Measurements from ENCODE around the gene MACO1.
"Not testable (repeated sequence)": the region's sequence is repeated elsewhere in the genome, so short reads cannot be mapped to it uniquely, and the experiment has no call there.

Gene MACO1, protein sequence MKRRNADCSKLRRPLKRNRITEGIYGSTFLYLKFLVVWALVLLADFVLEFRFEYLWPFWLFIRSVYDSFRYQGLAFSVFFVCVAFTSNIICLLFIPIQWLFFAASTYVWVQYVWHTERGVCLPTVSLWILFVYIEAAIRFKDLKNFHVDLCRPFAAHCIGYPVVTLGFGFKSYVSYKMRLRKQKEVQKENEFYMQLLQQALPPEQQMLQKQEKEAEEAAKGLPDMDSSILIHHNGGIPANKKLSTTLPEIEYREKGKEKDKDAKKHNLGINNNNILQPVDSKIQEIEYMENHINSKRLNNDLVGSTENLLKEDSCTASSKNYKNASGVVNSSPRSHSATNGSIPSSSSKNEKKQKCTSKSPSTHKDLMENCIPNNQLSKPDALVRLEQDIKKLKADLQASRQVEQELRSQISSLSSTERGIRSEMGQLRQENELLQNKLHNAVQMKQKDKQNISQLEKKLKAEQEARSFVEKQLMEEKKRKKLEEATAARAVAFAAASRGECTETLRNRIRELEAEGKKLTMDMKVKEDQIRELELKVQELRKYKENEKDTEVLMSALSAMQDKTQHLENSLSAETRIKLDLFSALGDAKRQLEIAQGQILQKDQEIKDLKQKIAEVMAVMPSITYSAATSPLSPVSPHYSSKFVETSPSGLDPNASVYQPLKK

DNA sequence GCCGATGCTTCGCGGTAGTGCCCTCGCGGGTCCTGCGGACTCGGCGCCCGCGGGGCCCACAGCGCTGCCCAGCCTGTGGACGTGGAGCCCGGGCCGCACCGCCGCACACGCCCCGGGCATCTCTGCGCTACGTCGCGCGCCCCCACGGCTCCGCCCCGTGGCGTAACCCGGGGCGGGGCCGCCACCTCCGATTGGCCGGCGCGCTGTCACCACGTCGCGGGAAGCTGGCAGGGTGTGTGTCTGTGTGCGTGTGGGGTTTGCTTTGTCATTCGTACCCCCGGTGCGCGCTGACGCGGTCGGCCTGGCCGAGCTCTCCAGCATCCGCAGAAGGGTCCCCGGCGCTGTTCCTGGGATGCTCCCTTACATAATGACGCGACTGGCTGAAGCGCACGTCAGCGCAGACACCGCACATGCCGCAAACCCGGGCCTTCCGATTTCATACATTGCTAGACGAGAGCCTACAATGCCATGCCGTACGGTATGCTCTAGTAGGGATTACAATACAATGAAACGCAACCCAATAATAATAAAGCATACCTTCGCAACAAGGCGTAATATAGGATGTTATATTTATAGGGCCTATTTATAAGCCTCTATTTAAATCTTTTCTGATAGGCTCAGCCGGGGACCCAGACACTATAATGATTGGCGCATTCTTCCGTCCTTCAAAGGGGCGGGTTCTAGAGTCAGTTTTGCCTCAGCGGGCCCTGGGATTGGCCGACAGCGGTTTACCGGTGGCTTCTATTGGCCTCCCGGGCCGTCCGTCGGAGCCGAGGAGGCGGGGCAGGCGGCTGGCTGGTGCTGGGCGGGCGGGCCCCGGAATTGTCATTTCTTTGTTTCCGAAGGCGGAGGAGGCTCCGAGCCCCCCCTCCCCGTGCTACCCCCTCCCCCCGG lies at the start of gene MACO1:
Gene MACO1 (plus strand): TSS at position 825 of the 894 bp plus-strand sequence. CDS start 202 bp downstream, outside the sequence.
- peak within 1 kb of the TSS; percentile 73 for H3K4me3 ChIP-seq (replicated peaks; ENCODE audit: low read depth, low read length)
- TF ChIP-seq, protein P1, sequence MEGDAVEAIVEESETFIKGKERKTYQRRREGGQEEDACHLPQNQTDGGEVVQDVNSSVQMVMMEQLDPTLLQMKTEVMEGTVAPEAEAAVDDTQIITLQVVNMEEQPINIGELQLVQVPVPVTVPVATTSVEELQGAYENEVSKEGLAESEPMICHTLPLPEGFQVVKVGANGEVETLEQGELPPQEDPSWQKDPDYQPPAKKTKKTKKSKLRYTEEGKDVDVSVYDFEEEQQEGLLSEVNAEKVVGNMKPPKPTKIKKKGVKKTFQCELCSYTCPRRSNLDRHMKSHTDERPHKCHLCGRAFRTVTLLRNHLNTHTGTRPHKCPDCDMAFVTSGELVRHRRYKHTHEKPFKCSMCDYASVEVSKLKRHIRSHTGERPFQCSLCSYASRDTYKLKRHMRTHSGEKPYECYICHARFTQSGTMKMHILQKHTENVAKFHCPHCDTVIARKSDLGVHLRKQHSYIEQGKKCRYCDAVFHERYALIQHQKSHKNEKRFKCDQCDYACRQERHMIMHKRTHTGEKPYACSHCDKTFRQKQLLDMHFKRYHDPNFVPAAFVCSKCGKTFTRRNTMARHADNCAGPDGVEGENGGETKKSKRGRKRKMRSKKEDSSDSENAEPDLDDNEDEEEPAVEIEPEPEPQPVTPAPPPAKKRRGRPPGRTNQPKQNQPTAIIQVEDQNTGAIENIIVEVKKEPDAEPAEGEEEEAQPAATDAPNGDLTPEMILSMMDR (IDR thresholded peaks at IDR 0.05; ENCODE audit: low read length, missing control alignments): no peak
- DNase-seq (ENCODE audit: low read depth): peak; percentile 96

DNA sequence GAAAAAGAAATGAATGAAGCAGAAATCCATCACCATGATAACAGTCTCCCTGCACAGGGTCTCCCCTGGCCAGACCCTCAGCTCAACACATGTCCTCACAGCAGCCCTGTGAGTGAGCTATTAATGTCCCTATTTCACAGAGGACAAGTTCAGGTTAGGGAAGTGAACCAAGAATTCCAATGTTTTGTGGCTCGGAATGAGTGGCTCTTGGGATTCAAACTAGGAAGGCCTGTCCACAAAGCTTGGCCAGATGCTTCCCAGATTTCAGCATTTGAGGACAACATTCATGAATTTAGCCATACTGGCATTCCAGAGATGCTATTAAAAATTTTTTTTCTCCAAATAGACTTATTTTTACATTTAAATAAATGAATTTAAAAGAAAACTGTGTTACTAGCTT lies 48.2 kb upstream of the MACO1 start:
- not testable (repeated sequence) for H3K4me3 ChIP-seq (replicated peaks; ENCODE audit: low read depth, low read length); DNase-seq (ENCODE audit: low read depth)

DNA sequence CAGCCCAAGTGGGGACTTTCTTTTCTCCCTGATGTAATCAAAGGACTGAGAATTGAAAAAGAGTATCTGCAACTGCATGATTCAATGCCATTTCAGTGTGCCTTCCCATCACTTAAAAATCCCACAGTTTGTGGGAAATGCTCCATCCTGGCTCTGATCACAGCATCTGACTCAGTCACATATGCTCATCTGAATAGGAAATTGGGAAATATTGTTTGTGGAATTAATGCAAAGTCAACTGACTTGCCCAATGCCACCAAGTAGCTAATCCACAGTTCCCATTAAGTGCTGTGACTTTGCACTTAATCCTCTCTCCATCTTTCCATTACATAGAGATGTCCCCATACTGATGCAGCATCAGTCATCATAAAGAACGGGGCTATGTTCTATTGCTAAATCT lies 47.6 kb upstream of the MACO1 start:
- DNase-seq (ENCODE audit: low read depth): peak; percentile 79
- H3K4me3 ChIP-seq (replicated peaks; ENCODE audit: low read depth, low read length): not testable (repeated sequence)

DNA sequence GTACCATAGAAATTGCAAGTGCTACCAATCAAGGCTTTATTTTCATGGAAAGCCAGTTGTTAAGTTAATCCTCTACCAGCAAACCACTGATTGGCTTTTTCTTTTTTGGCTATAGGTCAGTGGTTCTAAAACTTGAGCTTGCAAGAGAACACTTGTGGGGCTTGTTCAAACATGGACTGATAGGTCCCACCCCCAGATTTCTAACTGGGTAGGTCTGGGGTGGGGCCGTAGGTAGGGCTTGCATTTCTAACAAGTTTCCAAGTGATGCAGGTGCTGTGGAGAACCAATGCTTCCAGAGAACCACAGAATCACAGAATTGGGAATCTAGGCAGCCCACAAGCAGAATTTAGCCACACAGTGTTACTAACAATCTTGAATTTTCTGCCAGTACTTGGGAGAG lies 46.8 kb upstream of the MACO1 start:
- H3K4me3 ChIP-seq (replicated peaks; ENCODE audit: low read depth, low read length); DNase-seq (ENCODE audit: low read depth): not testable (repeated sequence)

DNA sequence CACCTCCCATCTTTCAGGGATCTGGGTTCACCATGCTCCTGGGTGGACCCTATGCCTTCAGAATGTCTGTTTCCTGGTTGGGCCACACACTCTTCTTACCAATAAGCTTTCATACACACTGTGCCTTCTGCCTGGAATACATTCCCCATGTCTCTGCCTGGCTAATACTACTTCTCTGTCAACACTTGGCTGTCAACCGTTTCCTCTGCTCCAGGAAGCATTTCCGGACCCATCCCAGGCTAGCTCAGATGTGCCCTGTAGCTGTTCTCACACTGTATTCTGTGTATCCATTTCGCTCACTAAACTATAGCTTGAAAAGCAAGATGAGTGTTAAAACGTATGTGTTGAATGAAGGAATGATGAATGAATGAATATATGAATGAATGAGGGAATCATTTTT lies 43.6 kb upstream of the MACO1 start:
- not testable (repeated sequence) for H3K4me3 ChIP-seq (replicated peaks; ENCODE audit: low read depth, low read length)
- DNase-seq (ENCODE audit: low read depth): peak; percentile 35

DNA sequence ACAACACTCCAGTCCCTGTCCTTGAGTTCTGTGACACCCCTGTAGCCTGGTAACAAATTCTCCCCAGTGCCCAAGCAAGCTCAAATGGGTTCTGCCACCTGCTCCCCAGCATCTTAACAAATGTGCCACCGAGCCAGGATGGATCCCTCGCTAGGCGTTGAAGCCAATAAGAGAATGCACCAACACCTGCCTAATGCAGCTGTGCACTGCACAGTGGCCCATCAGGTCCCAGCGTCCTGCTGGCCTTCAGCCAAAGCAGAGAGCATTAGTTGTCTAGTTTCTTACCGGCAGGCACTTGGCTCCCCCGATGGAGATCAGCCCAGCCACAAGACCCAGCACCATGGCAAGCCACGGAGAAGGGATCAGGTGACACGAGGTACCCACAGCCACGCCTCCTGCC lies 42.0 kb upstream of the MACO1 start:
- DNase-seq (ENCODE audit: low read depth); H3K4me3 ChIP-seq (replicated peaks; ENCODE audit: low read depth, low read length): not testable (repeated sequence)

DNA sequence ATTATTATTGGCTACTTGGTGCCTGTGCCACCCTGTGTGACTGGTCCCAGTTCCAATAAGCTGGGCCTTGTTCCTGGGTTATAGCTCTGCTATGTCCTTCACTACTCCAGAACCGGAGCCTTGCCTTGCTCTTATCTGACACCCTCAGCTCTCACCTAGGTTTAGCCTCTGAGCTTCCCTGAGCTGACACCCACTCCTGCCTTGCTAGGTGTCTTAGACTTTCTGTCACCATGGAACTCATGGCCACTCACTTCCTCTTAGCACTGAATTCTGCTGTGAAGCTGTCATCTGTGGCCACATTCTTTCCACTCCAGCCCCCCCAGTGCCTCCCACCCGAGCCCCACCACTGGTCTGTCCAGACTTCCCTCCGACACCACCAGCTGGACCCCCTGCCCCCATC lies 41.0 kb upstream of the MACO1 start:
- DNase-seq (ENCODE audit: low read depth); H3K4me3 ChIP-seq (replicated peaks; ENCODE audit: low read depth, low read length): not testable (repeated sequence)

DNA sequence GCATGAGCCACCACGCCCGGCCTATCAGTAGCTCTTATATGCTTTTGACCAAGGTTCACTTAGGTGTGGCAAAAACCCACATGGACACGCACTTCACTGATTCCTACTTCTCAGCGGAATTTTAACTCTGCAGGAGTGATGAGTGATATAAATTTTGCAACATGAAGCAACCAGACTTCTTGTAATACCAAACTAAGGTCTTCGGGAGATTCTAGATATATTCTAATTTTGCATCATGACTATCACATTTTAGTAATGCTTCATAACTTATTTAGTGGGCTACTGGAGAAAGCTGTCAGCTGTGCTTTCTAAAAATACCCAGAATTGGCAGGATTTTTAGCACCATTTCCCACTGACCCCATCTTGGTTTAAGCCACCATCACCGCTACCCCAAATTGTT lies 37.9 kb upstream of the MACO1 start:
- no peak overlapping the region for H3K4me3 ChIP-seq (replicated peaks; ENCODE audit: low read depth, low read length)
- TF ChIP-seq, protein P1 (IDR thresholded peaks at IDR 0.05; ENCODE audit: low read length, missing control alignments): no peak

DNA sequence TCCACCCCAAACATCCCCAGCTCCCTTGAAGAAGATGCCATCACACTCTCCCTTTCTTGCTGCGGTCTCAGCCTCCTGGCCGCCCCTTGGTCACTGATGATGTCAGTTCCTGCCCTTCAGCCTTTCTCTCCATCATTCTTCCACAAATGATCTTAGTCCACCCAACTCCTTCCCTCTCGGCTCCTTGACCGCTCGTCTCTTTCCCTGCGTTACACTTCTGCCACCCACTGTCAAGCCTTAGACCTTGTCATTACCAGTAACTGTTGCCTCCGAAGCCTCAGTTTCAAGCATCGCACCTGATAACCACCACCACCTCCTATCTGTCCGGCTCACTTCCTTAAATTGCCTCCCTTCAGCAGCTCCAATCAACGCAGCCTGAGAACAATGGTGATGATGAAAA lies 33.1 kb upstream of the MACO1 start:
- peak; percentile 21 for DNase-seq (ENCODE audit: low read depth)
- H3K4me3 ChIP-seq (replicated peaks; ENCODE audit: low read depth, low read length): not testable (repeated sequence)

More for the DNA sequence above, 37.9 kb upstream of the MACO1 start:
- no peak for DNase-seq (ENCODE audit: low read depth)

DNA sequence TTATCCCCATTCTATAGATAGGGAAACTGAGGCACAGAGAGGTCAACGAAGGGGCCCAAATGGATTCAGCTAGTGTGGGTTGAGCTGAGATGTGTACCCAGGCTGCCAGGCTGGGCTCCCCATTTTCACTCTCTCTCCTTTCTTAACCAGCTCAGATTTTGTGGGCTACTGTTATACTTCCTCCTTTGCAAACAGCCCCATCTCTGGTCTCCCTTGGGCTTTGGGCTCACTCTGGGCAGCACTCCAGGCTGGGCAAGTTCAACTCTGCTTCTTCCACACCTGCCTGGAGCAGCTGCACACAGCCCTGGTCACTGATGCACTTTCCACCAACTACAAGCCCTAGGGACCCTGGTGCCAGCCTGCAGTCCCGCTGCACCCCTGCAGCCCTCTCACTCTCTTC lies 32.6 kb upstream of the MACO1 start:
- H3K4me3 ChIP-seq (replicated peaks; ENCODE audit: low read depth, low read length); DNase-seq (ENCODE audit: low read depth): not testable (repeated sequence)

All from fibroblast of pulmonary artery (primary cell).